HuH-7 (cell line): ENCODE measurements around the gene CA4.
A peak's percentile ranks its signal among the peaks of the same experiment; 100 is the strongest.
"Not testable (repeated sequence)": the region's sequence is repeated elsewhere in the genome, so short reads cannot be mapped to it uniquely, and the experiment has no call there.

Experiments
- DNase-seq: peaks from one replicate; pipeline ENCODE4 v3.0.0; 2011; ENCODE audit warnings: low spot score

The CA4 gene

GRCh38 chr17:60174035-60174434, 24.3 kb downstream of the CA4 start:
- no peak for DNase-seq

DNA sequence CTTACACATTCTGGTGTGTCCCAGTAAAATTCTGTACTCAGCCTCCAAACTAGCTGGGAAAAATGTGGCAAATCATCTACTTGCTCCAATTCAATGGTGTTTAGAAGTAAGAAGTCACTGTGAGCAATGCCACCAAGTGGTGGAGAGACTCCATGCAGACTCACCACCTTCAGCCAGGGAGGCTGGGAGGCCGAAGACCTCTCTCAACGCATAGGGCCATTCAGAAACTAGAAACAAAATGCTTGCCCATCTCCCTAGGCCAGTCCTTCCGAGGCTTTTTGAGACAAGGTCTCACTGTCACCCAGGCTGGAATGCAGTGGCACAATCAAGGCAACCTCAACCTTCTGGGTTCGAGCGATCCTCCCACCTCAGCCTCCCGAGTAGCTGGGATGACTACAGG, 25.0 kb downstream of the CA4 start:
- peak; percentile 32 for DNase-seq

- not testable (repeated sequence) for DNase-seq
Observed at GRCh38 chr17:60176763-60177162, 27.0 kb downstream of the CA4 start.

DNA sequence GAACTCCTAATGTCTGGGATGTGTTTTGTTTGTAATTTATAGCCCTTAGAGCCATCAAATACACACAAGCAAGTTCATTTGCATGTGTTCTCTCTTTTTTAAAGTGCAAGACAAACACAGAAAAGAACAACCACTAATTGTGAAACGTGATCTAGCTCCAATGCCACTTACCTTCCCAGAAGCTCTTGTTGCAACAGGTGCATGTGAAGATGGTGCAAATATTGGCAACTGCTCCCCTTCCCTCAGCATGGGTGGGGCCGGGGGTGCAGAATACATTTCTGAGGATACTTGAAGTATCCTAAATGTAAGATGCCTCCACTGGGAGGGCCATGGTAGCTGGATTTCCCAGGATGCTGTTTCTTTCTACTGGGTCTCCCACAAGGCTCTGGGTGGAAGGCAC, 28.4 kb downstream of the CA4 start:
- not testable (repeated sequence) for DNase-seq

DNA sequence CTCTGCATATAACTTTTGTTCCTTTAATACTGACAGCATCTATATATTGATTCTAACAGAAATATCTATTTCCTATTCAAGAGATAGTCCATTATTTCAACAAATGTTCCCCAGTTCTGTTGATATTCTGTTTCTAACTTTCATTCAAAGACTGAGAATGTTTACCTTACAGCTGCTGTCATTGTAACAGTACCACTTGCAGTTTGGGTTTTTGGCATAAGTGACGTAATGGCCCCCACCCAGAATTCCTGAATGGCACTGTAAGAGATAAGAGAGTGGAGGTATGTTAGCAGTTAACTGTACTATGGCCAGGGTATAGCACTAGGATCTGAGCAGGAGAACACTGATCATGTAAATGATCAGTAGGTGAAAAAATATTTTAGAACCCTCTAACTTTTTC, 30.6 kb downstream of the CA4 start:
- not testable (repeated sequence) for DNase-seq

GRCh38 chr17:60186372-60186771, 36.6 kb downstream of the CA4 start:
- DNase-seq = not testable (repeated sequence)

DNA sequence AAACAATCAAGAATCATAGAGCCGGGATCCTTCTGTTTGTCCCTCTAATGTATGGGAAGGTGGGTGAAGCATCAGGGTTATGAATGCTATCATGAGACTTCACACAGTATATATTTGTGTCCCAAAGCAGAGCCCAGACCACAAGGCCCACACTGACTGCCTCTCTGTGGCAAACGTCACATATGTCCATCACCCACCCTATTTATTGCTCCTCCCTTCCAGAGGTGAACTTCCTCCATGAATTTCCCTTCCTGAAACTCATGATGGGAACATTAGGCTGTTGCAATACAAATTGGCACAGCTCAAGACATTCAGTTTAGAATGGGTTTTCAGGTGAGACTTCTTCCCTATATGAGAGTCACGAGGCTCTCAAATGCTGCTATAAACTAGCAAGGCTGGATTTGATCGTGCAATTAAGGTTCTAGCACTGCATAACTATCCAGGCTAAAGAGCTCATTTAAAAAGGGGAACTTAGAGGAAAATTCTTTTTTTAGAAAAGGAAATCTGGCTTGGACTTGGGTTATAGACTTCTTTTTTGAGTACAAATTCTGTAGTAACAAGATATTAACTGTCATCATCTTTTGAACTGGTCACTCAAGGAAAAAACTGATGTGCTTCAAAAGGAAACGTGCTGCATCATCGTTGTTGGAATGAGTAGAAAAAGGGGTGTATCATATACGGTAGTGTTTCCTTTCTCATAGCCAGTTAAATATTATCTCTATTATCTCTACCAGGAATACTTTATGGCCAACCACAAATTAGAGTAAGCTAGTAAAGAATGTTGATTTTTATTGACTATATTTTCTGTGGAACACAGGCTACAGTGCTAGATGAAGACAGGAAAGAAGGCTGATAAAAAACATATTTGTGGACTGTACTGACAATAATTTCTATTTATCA, 37.3 kb downstream of the CA4 start:
- not testable (repeated sequence) for DNase-seq

DNA sequence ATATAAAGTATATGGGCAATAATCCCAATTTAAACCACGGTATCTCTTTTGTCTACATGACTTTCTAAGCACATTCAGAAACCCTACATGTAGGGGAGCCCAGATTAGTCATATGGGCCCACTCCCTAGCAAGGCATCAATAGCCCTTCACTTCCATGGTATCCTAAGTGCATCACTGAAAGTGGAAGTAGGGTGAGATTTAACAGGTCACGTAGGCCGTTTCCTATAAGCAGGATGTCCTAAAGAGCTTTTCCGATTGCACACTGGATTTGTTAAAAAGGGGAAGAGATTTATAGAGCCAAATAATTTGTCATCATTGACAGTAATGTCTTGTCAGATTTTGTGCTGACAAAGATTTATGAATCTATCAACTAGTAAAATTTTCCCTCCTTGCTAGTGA, 39.0 kb downstream of the CA4 start:
- no peak for DNase-seq

DNA sequence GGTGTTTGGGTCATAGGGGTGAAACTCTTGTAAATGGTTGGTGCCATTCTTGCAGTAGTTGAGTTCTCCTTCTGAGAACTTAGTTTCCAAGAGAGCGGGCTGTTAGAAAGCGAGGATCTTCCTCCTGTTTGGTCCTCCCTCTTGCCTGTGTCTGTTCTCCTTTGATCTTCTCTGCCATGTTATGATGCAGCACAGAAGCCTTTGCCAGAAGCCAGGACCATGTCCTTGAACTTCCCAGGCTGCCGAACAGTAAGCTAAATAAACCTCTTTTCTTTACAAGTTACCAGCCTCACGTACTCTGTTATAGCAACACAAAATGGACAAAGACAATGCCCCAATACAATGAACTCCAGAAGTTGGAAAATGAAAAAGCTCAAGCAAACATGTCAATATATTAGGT, 40.3 kb downstream of the CA4 start:
- DNase-seq = not testable (repeated sequence)

DNA sequence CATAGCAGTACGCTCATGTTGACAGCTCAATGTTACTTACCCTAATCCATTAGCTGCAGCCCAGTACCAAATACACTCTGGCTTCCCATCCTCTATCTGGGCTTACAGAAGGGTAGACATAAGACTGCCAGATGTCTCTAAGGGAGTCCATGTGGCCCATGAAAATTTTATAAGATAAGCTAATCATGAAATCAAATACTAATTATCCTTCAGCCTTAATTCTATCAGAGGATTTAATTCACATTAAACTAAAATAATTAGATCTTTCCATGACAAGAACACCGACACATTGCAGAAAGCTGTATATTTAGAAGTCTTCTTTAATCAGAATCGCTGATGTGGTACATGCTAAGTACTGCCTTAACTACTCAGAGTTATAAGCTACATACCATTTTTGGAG, 43.3 kb downstream of the CA4 start:
- not testable (repeated sequence) for DNase-seq

GRCh38 chr17:60193482-60193881, 43.7 kb downstream of the CA4 start:
- no peak for DNase-seq

DNA sequence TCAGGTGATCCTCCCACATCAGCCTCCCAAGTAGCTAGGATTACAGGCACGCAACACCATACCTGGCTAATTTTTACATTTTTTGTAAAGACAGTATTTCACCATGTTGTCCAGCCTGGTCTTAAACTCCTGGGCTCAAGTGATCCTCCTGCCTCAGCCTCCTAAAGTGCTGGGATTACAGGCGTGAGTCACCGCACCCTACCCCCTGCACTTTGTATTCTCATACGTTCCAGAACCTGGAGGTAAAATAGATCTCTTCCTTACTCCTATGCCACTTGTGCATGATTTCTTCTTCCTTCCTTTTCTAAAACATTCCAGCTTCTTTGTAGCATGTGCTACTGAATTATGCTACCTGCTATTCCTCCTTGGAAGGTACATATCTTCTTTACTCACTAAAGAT, 44.4 kb downstream of the CA4 start:
- not testable (repeated sequence) for DNase-seq

DNA sequence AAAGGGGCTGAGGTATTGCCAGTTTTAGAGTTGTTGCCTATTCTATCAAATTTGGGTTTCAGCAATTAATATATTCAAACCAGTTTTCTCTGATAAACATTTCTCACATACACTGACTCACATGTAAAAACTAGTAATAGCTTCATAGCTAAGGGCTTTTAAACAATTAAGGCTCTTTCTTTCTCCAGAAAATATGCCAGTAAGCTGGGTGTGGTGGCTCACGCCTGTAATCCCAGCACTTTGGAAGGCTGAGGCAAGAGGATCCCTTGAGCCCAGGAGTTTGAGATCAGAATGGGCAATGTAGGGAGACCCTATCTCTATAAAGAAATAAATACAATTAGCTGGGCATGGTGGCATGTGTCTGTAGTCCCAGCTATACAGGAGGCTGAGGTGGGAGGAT, 48.9 kb downstream of the CA4 start:
- not testable (repeated sequence) for DNase-seq

GRCh38 chr17:60205782-60206181, 56.0 kb downstream of the CA4 start:
- DNase-seq = not testable (repeated sequence)

GRCh38 chr17:60208302-60208701, 58.5 kb downstream of the CA4 start:
- DNase-seq = not testable (repeated sequence)
